Measurements from ENCODE around the gene TIMP2.

The TIMP2 gene

DNA sequence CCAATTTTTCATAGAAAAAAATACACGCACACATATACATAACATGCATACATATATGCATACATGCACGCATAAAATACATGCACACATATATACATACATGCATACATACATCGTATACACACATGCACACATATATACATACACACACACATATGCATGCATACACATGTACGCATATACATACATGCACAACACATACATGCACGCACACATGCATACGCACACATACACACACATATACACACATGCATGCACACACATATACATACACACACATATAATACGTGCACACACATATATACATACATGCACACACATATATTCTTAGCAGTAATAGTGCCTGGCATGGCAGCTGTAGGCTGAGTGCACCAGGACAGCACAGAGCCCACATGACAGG lies 109.5 kb downstream of the TIMP2 start:
- DNase-seq (ENCODE audit: low read depth), result no peak

DNA sequence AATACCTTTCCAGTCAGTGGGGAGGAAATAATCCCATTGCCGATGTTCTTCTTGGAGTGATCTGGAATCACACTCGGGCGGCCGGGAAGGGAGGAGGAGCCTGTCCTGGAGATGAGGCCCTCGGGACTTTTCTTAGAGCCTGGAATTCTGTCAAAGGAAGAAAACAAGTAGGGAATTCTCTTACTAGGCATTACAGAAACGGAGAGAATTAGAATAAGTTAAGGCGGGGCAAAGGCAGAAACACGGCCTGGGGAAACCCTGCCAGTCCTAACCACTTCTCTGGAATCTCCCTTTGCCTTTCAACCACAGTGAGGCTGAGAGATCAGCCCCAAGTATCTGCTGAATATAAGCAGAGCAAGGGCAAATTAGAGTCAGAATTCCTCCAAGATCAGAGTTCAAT lies 112.3 kb downstream of the TIMP2 start:
- no peak for DNase-seq (ENCODE audit: low read depth)

- DNase-seq (ENCODE audit: low read depth), result no peak
Observed at GRCh38 chr17:78808163-78808562, 117.0 kb downstream of the TIMP2 start.

DNA sequence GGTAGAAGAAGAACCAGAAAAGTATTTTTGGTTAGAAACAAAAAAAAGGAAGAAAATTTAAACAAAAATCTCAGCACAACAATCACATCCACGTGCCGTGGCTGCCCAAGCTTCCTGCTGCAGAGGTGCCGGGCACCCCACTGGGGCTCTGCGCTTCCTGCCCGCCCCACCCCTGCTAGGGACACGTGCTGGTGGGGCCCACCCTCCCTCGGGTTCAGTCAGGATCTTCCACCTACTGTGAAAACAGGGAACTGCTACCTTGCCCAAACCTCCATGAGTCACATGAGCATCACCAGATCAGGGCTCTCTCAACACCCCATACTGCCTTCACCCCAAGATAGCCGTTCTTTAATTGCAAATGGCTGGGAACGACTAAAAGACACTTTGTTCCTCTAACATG lies 118.7 kb downstream of the TIMP2 start:
- peak; percentile 66 for DNase-seq (ENCODE audit: low read depth)

- DNase-seq (ENCODE audit: low read depth), result peak; percentile 72
Observed at GRCh38 chr17:78805301-78805700, 119.9 kb downstream of the TIMP2 start.

- no peak for DNase-seq (ENCODE audit: low read depth)
Observed at GRCh38 chr17:78804777-78805176, 120.4 kb downstream of the TIMP2 start.

DNA sequence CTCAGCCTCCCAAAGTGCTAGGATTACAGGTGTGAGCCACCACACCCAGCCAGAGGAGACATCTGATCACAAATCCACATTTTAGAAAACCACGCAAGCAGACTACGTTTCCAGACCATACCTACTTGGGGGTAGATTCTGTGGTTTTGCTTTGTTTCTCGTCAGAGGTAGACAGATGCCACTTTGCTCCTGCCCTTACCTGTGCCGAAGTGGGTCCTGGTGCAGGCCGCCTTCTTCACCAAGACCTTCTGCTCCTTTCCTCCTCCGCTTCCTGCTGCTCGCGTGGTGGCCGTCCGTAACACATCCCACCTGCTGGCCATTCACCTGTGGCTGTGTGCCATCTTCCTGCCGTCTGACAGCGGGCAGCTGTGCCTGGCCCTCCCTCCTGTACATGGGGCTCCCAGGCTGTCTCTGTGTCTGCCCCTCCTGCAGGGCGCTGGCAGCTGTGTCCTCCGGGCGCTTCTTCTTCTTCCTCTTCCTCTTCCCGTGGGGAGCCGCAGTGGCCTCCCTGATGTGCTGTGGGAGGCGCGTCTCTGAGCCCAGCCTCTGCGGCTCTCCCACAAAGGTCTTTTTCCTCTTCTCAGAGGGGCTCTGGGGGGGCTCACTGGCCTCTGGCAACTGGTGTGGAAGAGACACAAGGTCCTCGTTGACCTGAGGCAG lies 121.9 kb downstream of the TIMP2 start:
- DNase-seq (ENCODE audit: low read depth), result no peak
